Superior temporal gyrus (tissue), 1 donor: Measurements from ENCODE around the gene LRRC10B.

ENCODE experiments used
- DNase-seq: peaks from one replicate; pipeline ENCODE4 v3.0.0-alpha.2; 2016; ENCODE audit errors: extremely low spot score

Gene LRRC10B

GRCh38 chr11:61531044-61531443 lies 22.5 kb downstream of the LRRC10B start:
- DNase-seq: no peak

- DNase-seq: no peak
Measured at GRCh38 chr11:61532134-61533038, 23.8 kb downstream of the LRRC10B start.

- no peak for DNase-seq
Measured at GRCh38 chr11:61533039-61533375, 24.5 kb downstream of the LRRC10B start.

- DNase-seq: no peak
Measured at GRCh38 chr11:61533401-61533800, 24.9 kb downstream of the LRRC10B start.

- no peak for DNase-seq
Measured at GRCh38 chr11:61534025-61534932, 25.7 kb downstream of the LRRC10B start.

- no peak for DNase-seq
Measured at GRCh38 chr11:61534933-61535839, 26.6 kb downstream of the LRRC10B start.

GRCh38 chr11:61535998-61536675 lies 27.6 kb downstream of the LRRC10B start:
- no peak for DNase-seq

GRCh38 chr11:61536676-61537270 lies 28.2 kb downstream of the LRRC10B start:
- DNase-seq: no peak

- DNase-seq: no peak
Measured at GRCh38 chr11:61537326-61537725, 28.8 kb downstream of the LRRC10B start.

GRCh38 chr11:61538636-61538961 lies 30.1 kb downstream of the LRRC10B start:
- DNase-seq: no peak

- no peak for DNase-seq
Measured at GRCh38 chr11:61539006-61539405, 30.5 kb downstream of the LRRC10B start.

- no peak for DNase-seq
Measured at GRCh38 chr11:61539831-61540357, 31.3 kb downstream of the LRRC10B start.

GRCh38 chr11:61540528-61540927 lies 32.0 kb downstream of the LRRC10B start:
- DNase-seq: no peak

- no peak for DNase-seq
Measured at GRCh38 chr11:61541598-61541997, 33.0 kb downstream of the LRRC10B start.

GRCh38 chr11:61542024-61542461 lies 33.5 kb downstream of the LRRC10B start:
- DNase-seq: no peak

- DNase-seq: no peak
Measured at GRCh38 chr11:61542705-61543104, 34.2 kb downstream of the LRRC10B start.

GRCh38 chr11:61543606-61544306 lies 35.2 kb downstream of the LRRC10B start:
- DNase-seq: no peak

- DNase-seq: no peak
Measured at GRCh38 chr11:61544466-61544865, 35.9 kb downstream of the LRRC10B start.

GRCh38 chr11:61545341-61545740 lies 36.8 kb downstream of the LRRC10B start:
- DNase-seq: no peak

GRCh38 chr11:61545921-61546320 lies 37.4 kb downstream of the LRRC10B start:
- no peak for DNase-seq
